GM12878 (cell line): ENCODE data around the gene SEMA4C. TPM values are rescaled to one million over a fixed set of nuclear protein-coding genes. Genes with fewer than 3 reads are reported as not detected.

Experiments used
- BHLHE40 ChIP-seq, 2 experiments: fragments of 450-650 bp in 1 of 2; IDR thresholded peaks; 2 replicates each; pipeline ENCODE4 v1.6.1; 2011 to 2017; ENCODE audit warnings: low read depth in 2 of 2, borderline replicate concordance in 1 of 2, improper control_type of control experiment in 1 of 2, low read length in 1 of 2, mild to moderate bottlenecking in 1 of 2
- CREM ChIP-seq: IDR thresholded peaks from 2 replicates; pipeline ENCODE4 v1.6.1; 2014; ENCODE audit warnings: antibody characterized with exemption, low read depth
- LARP7 ChIP-seq: fragments of 450-650 bp; IDR thresholded peaks from 2 replicates; pipeline ENCODE4 v1.6.1; 2017; ENCODE audit warnings: mild to moderate bottlenecking
- MEF2A ChIP-seq: IDR thresholded peaks from 2 replicates; pipeline ENCODE4 v1.6.1; 2011; ENCODE audit warnings: low read depth, mild to moderate bottlenecking, low read length, moderate library complexity; ENCODE audit not compliant: insufficient read depth
- NR2C2 ChIP-seq: IDR thresholded peaks from 2 replicates; pipeline ENCODE4 v1.6.1; 2011; ENCODE audit warnings: borderline replicate concordance, low read depth; ENCODE audit not compliant: control insufficient read depth, insufficient read length
- PBX3 ChIP-seq: IDR thresholded peaks from 2 replicates; pipeline ENCODE4 v1.6.1; 2011; ENCODE audit warnings: mild to moderate bottlenecking, low read depth, low read length, moderate library complexity; ENCODE audit not compliant: insufficient replicate concordance
- RAD51 ChIP-seq: fragments of 450-650 bp; IDR thresholded peaks from 2 replicates; pipeline ENCODE4 v1.6.1; 2016; ENCODE audit warnings: moderate library complexity, mild to moderate bottlenecking, inconsistent platforms
- TCF3 ChIP-seq: IDR thresholded peaks from 2 replicates; pipeline ENCODE4 v1.6.1; 2012; ENCODE audit warnings: low read depth, mild to moderate bottlenecking, low read length, borderline replicate concordance; ENCODE audit not compliant: insufficient read depth
- polyA plus RNA-seq, 11 experiments: library from polyadenylated mRNA; depleted of rRNA in 4 of 11; unstranded in 6 of 11; stranded (reverse) in 5 of 11; fragments of >200 nt; fragmentation: Nextera tagmentation in 4 of 11; fragmentation: Illumina TruSeq in 1 of 11; extraction: Ambion mirVana in 4 of 11; extraction: Trizol in 1 of 11; gene quantifications; 1 replicate in 1 of 11; 2 replicates in 10 of 11; pipeline versions ENCODE4 v1.2.1 to v1.2.3, GENCODE V29; 2011 to 2016; ENCODE audit warnings: inconsistent platforms in 2 of 11, missing spikeins in 2 of 11, low read depth in 1 of 11
- total RNA-seq, 4 experiments: library from RNA; depleted of rRNA in 3 of 4; stranded (reverse); fragments of >200 nt in 3 of 4; fragmentation: Illumina TruSeq in 1 of 4; extraction: Trizol in 1 of 4; gene quantifications; 2 replicates each; pipeline versions ENCODE4 v1.2.1 to v1.2.3, GENCODE V29; 2013 to 2021

The SEMA4C gene
- total and polyA plus RNA-seq, 10 of the 15 experiments (the other 5 are each of a cell fraction or from before 2014, with no cell fraction given) = 0.06 to 21.6 (median 6.8) TPM

GRCh38 chr2:96857667-96858372 is 12.1 kb downstream of the SEMA4C start, which contains the start of gene ANKRD39 (continued):
- TF ChIP-seq NR2C2 = no peak
- TF ChIP-seq MEF2A = no peak
- no peak for TF ChIP-seq RAD51
- peak; percentile 99 for TF ChIP-seq LARP7
- no peak; the same call in none of the 2 replicates for TF ChIP-seq CREM
- no peak for TF ChIP-seq TCF3
- no peak for TF ChIP-seq PBX3
- TF ChIP-seq BHLHE40 (IDR thresholded peaks at IDR 0.05; ENCODE audit: borderline replicate concordance in 1 of 2, low read depth in 2 of 2, low read length in 1 of 2) = peak; percentile 51 to 54; a peak in 2 of 4 replicates
- TF ChIP-seq, all 136 proteins: peak for 59
